Activated CD8-positive, alpha-beta T cell treated with anti-CD3 and anti-CD28 coated beads for 36 hours (primary cell): ENCODE results near the gene USP17L17. TPM values are rescaled to one million over a fixed set of nuclear protein-coding genes. Genes with fewer than 3 reads are reported as not detected.
A peak's percentile ranks its signal among the peaks of the same experiment; 100 is the strongest.
"Not testable (repeated sequence)": the region's sequence is repeated elsewhere in the genome, so short reads cannot be mapped to it uniquely, and the experiment has no call there.

Experiments
- ATAC-seq: fragments of 200-7000 bp; cut with Tn5 transposase; one replicate; pipeline ENCODE4 v1.10.0; 2021; ENCODE audit warnings: mild to moderate bottlenecking, moderate library complexity
- CTCF ChIA-PET: fragments of 350-600 bp; sonication (Branson Sonifier 250); formaldehyde crosslinking; loops from one replicate; lab custom pipeline; 2021; ENCODE audit warnings: antibody characterized with exemption; lab: Charles Lee
- POLR2A ChIA-PET: fragments of 350-600 bp; sonication (Branson Sonifier 250); formaldehyde crosslinking; loops from one replicate; lab custom pipeline; 2021; ENCODE audit warnings: antibody characterized with exemption; lab: Charles Lee
- DNase-seq: peaks from one replicate; pipeline ENCODE4 v3.0.0-alpha.2; 2020
- H3K27ac Mint-ChIP-seq: one replicate; pipeline ENCODE4 v1.8.0; 2021; ENCODE audit warnings: mild to moderate bottlenecking, mixed read lengths
- H3K27me3 Mint-ChIP-seq: one replicate; pipeline ENCODE4 v1.8.0; 2021; ENCODE audit warnings: mixed read lengths
- H3K36me3 Mint-ChIP-seq: one replicate; pipeline ENCODE4 v1.8.0; 2021; ENCODE audit warnings: low read depth, mixed read lengths
- H3K4me1 Mint-ChIP-seq: one replicate; pipeline ENCODE4 v1.8.0; 2021; ENCODE audit warnings: low read depth, mixed read lengths
- H3K4me3 Mint-ChIP-seq: one replicate; pipeline ENCODE4 v1.8.0; 2021; ENCODE audit warnings: mild to moderate bottlenecking, moderate library complexity, mixed read lengths
- H3K9me3 Mint-ChIP-seq: one replicate; pipeline ENCODE4 v1.8.0; 2021; ENCODE audit warnings: mixed read lengths
- intact Hi-C: fragments of 100-400 bp; cut with micrococcal nuclease; formaldehyde crosslinking; loops from one replicate; pipeline ENCODE4 v1.10.0; 2022
- total RNA-seq, 2 experiments: library from RNA; stranded (reverse); gene quantifications; one replicate each; pipeline ENCODE4 v1.2.3, GENCODE V29; 2021

The USP17L17 gene
- total RNA-seq, 2 experiments from 2014 or later = not detected

DNA sequence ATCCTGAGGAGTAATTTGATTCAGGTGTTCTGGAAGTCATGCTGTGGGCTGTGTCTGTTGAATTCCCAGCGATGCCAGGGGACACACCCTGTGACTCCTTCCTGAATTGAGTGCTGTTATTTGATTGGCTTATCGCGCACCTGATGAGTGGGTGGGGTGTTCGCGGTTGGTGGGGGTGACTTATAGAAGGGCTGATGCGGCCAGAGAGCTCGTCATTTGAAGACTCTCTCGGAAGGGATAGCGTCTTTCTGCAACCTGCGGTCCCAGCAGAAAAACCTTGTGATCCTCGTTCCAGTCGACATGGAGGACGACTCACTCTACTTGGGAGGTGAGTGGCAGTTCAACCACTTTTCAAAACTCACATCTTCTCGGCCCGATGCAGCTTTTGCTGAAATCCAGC lies 14.1 kb downstream of the USP17L17 start, which contains the start of gene USP17L20:
Gene USP17L20 (plus strand): TSS at position 301 of the 400 bp plus-strand sequence. CDS start 0 bp downstream, at position 301.
- H3K4me3 Mint-ChIP-seq, ATAC-seq, H3K36me3 Mint-ChIP-seq, DNase-seq, CTCF ChIA-PET, H3K27me3 Mint-ChIP-seq, H3K9me3 Mint-ChIP-seq, H3K4me1 Mint-ChIP-seq, POLR2A ChIA-PET, intact Hi-C loops, H3K27ac Mint-ChIP-seq: not testable (repeated sequence)

- ATAC-seq, CTCF ChIA-PET, H3K36me3 Mint-ChIP-seq, H3K27ac Mint-ChIP-seq, POLR2A ChIA-PET, H3K4me3 Mint-ChIP-seq, H3K27me3 Mint-ChIP-seq, DNase-seq, H3K4me1 Mint-ChIP-seq, intact Hi-C loops, H3K9me3 Mint-ChIP-seq: not testable (repeated sequence)
Measured at GRCh38 chr4:9262572-9262971, 18.9 kb downstream of the USP17L17 start, which contains the start of gene USP17L21. USP17L21 (plus strand) TSS chr4:9262872; CDS start chr4:9262872, 0 bp downstream.

GRCh38 chr4:9267319-9267718 lies 23.6 kb downstream of the USP17L17 start, which contains the start of gene USP17L22:
USP17L22 (plus strand) TSS chr4:9267619; CDS start chr4:9267619, 0 bp downstream.
- H3K4me1 Mint-ChIP-seq, DNase-seq, H3K4me3 Mint-ChIP-seq, H3K9me3 Mint-ChIP-seq, CTCF ChIA-PET, POLR2A ChIA-PET, H3K27me3 Mint-ChIP-seq, H3K36me3 Mint-ChIP-seq, ATAC-seq, intact Hi-C loops, H3K27ac Mint-ChIP-seq: not testable (repeated sequence)

- intact Hi-C loops, H3K36me3 Mint-ChIP-seq, H3K4me3 Mint-ChIP-seq, ATAC-seq, H3K4me1 Mint-ChIP-seq, H3K9me3 Mint-ChIP-seq, CTCF ChIA-PET, H3K27ac Mint-ChIP-seq, POLR2A ChIA-PET, H3K27me3 Mint-ChIP-seq: not testable (repeated sequence)
- peak; percentile 1 for DNase-seq
Measured at GRCh38 chr4:9271719-9272118, 28.0 kb downstream of the USP17L17 start.

Other genes with a start within 250 kb of the USP17L17 start
- gene FAM90A26, start 73.5 kb upstream of the USP17L17 start, total RNA-seq = not detected
- gene USP17L10, start 33.2 kb upstream of the USP17L17 start, total RNA-seq = not detected
- gene USP17L11, start 28.5 kb upstream of the USP17L17 start, total RNA-seq = not detected
- not detected for gene USP17L12, start 23.7 kb upstream of the USP17L17 start, total RNA-seq
- gene USP17L13, start 19.0 kb upstream of the USP17L17 start, total RNA-seq = not detected
- gene USP17L15, start 9.5 kb upstream of the USP17L17 start, total RNA-seq = not detected
- gene USP17L18, start 4.8 kb downstream of the USP17L17 start, total RNA-seq = not detected
- gene USP17L19, start 9.5 kb downstream of the USP17L17 start, total RNA-seq = not detected
- gene USP17L20, start 14.2 kb downstream of the USP17L17 start, total RNA-seq = not detected
- not detected for gene USP17L21, start 19.0 kb downstream of the USP17L17 start, total RNA-seq
- gene USP17L22, start 23.7 kb downstream of the USP17L17 start, total RNA-seq = not detected
- not detected for gene USP17L24, start 81.3 kb downstream of the USP17L17 start, total RNA-seq
- gene USP17L25, start 86.0 kb downstream of the USP17L17 start, total RNA-seq = not detected
- not detected for gene USP17L26, start 90.8 kb downstream of the USP17L17 start, total RNA-seq
- gene USP17L5, start 95.5 kb downstream of the USP17L17 start, total RNA-seq = not detected
- gene USP17L27, start 100.3 kb downstream of the USP17L17 start, total RNA-seq = not detected
- gene USP17L28, start 105.0 kb downstream of the USP17L17 start, total RNA-seq = not detected
- not detected for gene USP17L29, start 109.8 kb downstream of the USP17L17 start, total RNA-seq
- gene USP17L30, start 119.2 kb downstream of the USP17L17 start, total RNA-seq = not detected
- gene DEFB131A, start 200.5 kb downstream of the USP17L17 start, total RNA-seq = not detected